HuH-7.5 (cell line): ENCODE data around the gene ACOXL.
"Not testable (repeated sequence)": the region's sequence is repeated elsewhere in the genome, so short reads cannot be mapped to it uniquely, and the experiment has no call there.

ENCODE experiments used
- DNase-seq: peaks from one replicate; pipeline ENCODE4 v3.0.0; 2011; ENCODE audit warnings: low spot score

The ACOXL gene

GRCh38 chr2:111042261-111042660 lies 309.9 kb downstream of the ACOXL start:
- no peak for DNase-seq

- no peak for DNase-seq
Observed at GRCh38 chr2:111042772-111043771, 310.7 kb downstream of the ACOXL start.

- DNase-seq = no peak
Observed at GRCh38 chr2:111044066-111044465, 311.7 kb downstream of the ACOXL start.

GRCh38 chr2:111045236-111045635 lies 312.9 kb downstream of the ACOXL start:
- not testable (repeated sequence) for DNase-seq

GRCh38 chr2:111045771-111046444 lies 313.5 kb downstream of the ACOXL start:
- no peak for DNase-seq

GRCh38 chr2:111046670-111047069 lies 314.3 kb downstream of the ACOXL start:
- DNase-seq = no peak

GRCh38 chr2:111048856-111049768 lies 316.7 kb downstream of the ACOXL start:
- DNase-seq = no peak

- DNase-seq = peak; percentile 27
Observed at GRCh38 chr2:111049792-111050640, 317.6 kb downstream of the ACOXL start.

GRCh38 chr2:111050701-111051376 lies 318.5 kb downstream of the ACOXL start:
- no peak for DNase-seq

- no peak for DNase-seq
Observed at GRCh38 chr2:111052621-111053020, 320.2 kb downstream of the ACOXL start.

GRCh38 chr2:111053266-111053665 lies 320.9 kb downstream of the ACOXL start:
- no peak for DNase-seq

- no peak for DNase-seq
Observed at GRCh38 chr2:111053825-111054515, 321.6 kb downstream of the ACOXL start.

GRCh38 chr2:111054791-111055691 lies 322.7 kb downstream of the ACOXL start:
- no peak for DNase-seq

GRCh38 chr2:111055735-111056134 lies 323.4 kb downstream of the ACOXL start:
- no peak for DNase-seq

GRCh38 chr2:111057045-111057444 lies 324.7 kb downstream of the ACOXL start:
- DNase-seq = no peak

GRCh38 chr2:111057721-111058120 lies 325.3 kb downstream of the ACOXL start:
- no peak for DNase-seq

GRCh38 chr2:111058264-111058663 lies 325.9 kb downstream of the ACOXL start:
- DNase-seq = no peak

- no peak for DNase-seq
Observed at GRCh38 chr2:111061191-111061590, 328.8 kb downstream of the ACOXL start.

- no peak for DNase-seq
Observed at GRCh38 chr2:111062417-111062816, 330.0 kb downstream of the ACOXL start.
